Endothelial cell of umbilical vein (primary cell): ENCODE measurements around the gene ASIC4.

Experiments used
- EZH2 ChIP-seq: IDR thresholded peaks from 2 replicates; pipeline ENCODE4 v1.6.1; 2012; ENCODE audit warnings: borderline replicate concordance, low read depth, mild to moderate bottlenecking, moderate library complexity, low read length, inconsistent platforms; ENCODE audit not compliant: severe bottlenecking
- FOS ChIP-seq: IDR thresholded peaks from 2 replicates; pipeline ENCODE4 v1.6.1; 2011; ENCODE audit warnings: mild to moderate bottlenecking, low read length, moderate library complexity, borderline replicate concordance; ENCODE audit not compliant: insufficient read depth
- MYC ChIP-seq: IDR thresholded peaks from one replicate; pipeline ENCODE4 v1.6.1; 2011; ENCODE audit warnings: mild to moderate bottlenecking, low read depth, low read length
- POLR2A ChIP-seq: IDR thresholded peaks from 2 replicates; pipeline ENCODE4 v1.6.1; 2012; ENCODE audit warnings: low read depth, mild to moderate bottlenecking, control low read depth, low read length
- POLR2AphosphoS5 ChIP-seq: IDR thresholded peaks from 2 replicates; pipeline ENCODE4 v1.6.1; 2012; ENCODE audit warnings: low read depth, mild to moderate bottlenecking, control low read depth, low read length, moderate library complexity; ENCODE audit not compliant: insufficient read depth
- TF ChIP-seq, protein P1 (sequence below), 2 donors: IDR thresholded peaks; 1 replicate in 1 of 2; 2 replicates in 1 of 2; pipeline ENCODE4 v1.5.1; 2011; ENCODE audit warnings: low read length in 2 of 2, mild to moderate bottlenecking in 2 of 2, moderate library complexity in 2 of 2, control low read depth in 1 of 2, inconsistent platforms in 1 of 2, low read depth in 1 of 2; ENCODE audit not compliant: insufficient read depth in 1 of 2; ENCODE audit errors: extremely low read depth in 1 of 2
- TF ChIP-seq, protein P2 (sequence below): IDR thresholded peaks from 2 replicates; pipeline ENCODE4 v1.6.1; 2011; ENCODE audit not compliant: insufficient read depth, insufficient read length

DNA sequence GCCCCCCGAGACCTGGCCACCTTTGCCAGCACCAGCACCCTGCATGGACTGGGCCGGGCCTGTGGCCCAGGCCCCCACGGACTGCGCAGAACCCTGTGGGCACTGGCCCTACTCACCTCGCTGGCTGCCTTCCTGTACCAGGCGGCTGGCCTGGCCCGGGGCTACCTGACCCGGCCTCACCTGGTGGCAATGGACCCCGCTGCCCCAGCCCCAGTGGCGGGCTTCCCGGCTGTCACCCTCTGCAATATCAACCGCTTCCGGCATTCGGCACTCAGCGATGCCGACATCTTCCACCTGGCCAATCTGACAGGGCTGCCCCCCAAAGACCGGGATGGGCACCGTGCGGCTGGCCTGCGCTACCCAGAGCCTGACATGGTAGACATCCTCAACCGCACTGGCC is 554 bp downstream of the ASIC4 start:
- TF ChIP-seq, protein P1, sequence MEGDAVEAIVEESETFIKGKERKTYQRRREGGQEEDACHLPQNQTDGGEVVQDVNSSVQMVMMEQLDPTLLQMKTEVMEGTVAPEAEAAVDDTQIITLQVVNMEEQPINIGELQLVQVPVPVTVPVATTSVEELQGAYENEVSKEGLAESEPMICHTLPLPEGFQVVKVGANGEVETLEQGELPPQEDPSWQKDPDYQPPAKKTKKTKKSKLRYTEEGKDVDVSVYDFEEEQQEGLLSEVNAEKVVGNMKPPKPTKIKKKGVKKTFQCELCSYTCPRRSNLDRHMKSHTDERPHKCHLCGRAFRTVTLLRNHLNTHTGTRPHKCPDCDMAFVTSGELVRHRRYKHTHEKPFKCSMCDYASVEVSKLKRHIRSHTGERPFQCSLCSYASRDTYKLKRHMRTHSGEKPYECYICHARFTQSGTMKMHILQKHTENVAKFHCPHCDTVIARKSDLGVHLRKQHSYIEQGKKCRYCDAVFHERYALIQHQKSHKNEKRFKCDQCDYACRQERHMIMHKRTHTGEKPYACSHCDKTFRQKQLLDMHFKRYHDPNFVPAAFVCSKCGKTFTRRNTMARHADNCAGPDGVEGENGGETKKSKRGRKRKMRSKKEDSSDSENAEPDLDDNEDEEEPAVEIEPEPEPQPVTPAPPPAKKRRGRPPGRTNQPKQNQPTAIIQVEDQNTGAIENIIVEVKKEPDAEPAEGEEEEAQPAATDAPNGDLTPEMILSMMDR (IDR thresholded peaks at IDR 0.05; ENCODE audit: extremely low read depth in 1 of 2, insufficient read depth in 1 of 2, low read depth in 1 of 2, low read length in 2 of 2), result no peak
- TF ChIP-seq POLR2A (no peak), EZH2 (no peak), POLR2AphosphoS5 (no peak), MYC (no peak), FOS (no peak)
- TF ChIP-seq, protein P2, sequence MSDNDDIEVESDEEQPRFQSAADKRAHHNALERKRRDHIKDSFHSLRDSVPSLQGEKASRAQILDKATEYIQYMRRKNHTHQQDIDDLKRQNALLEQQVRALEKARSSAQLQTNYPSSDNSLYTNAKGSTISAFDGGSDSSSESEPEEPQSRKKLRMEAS, result no peak
